ENCODE results near the gene REG1A. TPM values are rescaled to one million over a fixed set of nuclear protein-coding genes. Genes with fewer than 3 reads are reported as not detected.

The REG1A gene
- total RNA-seq, 1 experiment from 2014 or later, result 4.3 TPM

GRCh38 chr2:79129804-79130203, 9.5 kb downstream of the REG1A start:
- TF ChIP-seq CTCF (IDR thresholded peaks at IDR 0.05) (no peak), TCF7L2 (IDR thresholded peaks at IDR 0.05; ENCODE audit: low read depth, low read length) (no peak), POLR2AphosphoS5 (IDR thresholded peaks at IDR 0.05; ENCODE audit: low read depth, low read length) (no peak), SIN3A (IDR thresholded peaks at IDR 0.05; ENCODE audit: borderline replicate concordance, insufficient read depth, low read depth, low read length) (no peak)
- TF ChIP-seq, protein P1, sequence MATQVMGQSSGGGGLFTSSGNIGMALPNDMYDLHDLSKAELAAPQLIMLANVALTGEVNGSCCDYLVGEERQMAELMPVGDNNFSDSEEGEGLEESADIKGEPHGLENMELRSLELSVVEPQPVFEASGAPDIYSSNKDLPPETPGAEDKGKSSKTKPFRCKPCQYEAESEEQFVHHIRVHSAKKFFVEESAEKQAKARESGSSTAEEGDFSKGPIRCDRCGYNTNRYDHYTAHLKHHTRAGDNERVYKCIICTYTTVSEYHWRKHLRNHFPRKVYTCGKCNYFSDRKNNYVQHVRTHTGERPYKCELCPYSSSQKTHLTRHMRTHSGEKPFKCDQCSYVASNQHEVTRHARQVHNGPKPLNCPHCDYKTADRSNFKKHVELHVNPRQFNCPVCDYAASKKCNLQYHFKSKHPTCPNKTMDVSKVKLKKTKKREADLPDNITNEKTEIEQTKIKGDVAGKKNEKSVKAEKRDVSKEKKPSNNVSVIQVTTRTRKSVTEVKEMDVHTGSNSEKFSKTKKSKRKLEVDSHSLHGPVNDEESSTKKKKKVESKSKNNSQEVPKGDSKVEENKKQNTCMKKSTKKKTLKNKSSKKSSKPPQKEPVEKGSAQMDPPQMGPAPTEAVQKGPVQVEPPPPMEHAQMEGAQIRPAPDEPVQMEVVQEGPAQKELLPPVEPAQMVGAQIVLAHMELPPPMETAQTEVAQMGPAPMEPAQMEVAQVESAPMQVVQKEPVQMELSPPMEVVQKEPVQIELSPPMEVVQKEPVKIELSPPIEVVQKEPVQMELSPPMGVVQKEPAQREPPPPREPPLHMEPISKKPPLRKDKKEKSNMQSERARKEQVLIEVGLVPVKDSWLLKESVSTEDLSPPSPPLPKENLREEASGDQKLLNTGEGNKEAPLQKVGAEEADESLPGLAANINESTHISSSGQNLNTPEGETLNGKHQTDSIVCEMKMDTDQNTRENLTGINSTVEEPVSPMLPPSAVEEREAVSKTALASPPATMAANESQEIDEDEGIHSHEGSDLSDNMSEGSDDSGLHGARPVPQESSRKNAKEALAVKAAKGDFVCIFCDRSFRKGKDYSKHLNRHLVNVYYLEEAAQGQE (IDR thresholded peaks at IDR 0.05; ENCODE audit: insufficient read depth in 1 of 2, low read depth in 2 of 2, low read length in 1 of 2), result no peak
- ChIA-PET POLR2A (no interaction called here), CTCF (no interaction called here)
- Histone ChIP-seq H3K27ac (ENCODE audit: low read length) (no peak overlapping the region), H3K4me1 (ENCODE audit: control insufficient read depth, insufficient read depth, low read length) (no peaks in the 10 kb centered on the region), H3K27me3 (ENCODE audit: control insufficient read depth, insufficient read depth, low read length) (no peaks in the 10 kb centered on the region), H3K4me3 (ENCODE audit: low read depth in 2 of 2, low read length in 2 of 2) (no peak overlapping the region), H3K36me3 (ENCODE audit: control insufficient read depth, insufficient read depth, low read length) (no peaks in the 10 kb centered on the region), H3K9me3 (ENCODE audit: control insufficient read depth, insufficient read depth, low read depth, low read length) (no peaks in the 10 kb centered on the region)
- BruUV-seq (replicated peaks), result no TSS peak
- intact Hi-C loops (cut with micrococcal nuclease; ENCODE audit: unreplicated experiment), result no loop called here
- ATAC-seq (no peak), DNase-seq (ENCODE audit: low read depth, low spot score) (no peak)
- in situ Hi-C loops (cut with HindIII; ENCODE audit: low pct_unique_long_range_greater_than_20kb, low sequenced_read_pairs), result no loop called here

DNA sequence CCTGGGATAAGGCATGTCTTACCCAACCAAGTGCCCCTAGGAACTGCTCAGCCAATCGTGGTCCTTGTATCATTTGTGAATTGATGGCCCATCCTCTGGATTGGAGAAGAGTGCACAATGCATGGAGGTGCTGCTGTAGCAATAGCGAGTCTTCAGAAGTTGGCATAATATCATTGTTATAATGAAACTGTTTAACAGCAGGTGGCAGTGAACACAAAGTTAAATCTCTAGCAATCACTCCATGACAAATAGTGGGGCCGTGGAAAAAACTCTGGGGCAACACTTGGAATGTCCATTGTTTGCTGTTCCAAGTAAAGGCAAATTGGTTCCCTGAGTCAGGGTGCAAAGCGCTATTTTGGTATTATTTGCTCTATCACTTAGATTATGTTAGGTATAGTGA, 11.4 kb downstream of the REG1A start:
- POLR2A ChIA-PET, result no interaction called here
- Histone ChIP-seq H3K4me1 (ENCODE audit: control insufficient read depth, insufficient read depth, low read length) (no peaks in the 10 kb centered on the region), H3K9me3 (ENCODE audit: control insufficient read depth, insufficient read depth, low read depth, low read length) (no peaks in the 10 kb centered on the region), H3K36me3 (ENCODE audit: control insufficient read depth, insufficient read depth, low read length) (no peaks in the 10 kb centered on the region), H3K27ac (ENCODE audit: low read length) (no peak overlapping the region), H3K27me3 (ENCODE audit: control insufficient read depth, insufficient read depth, low read length) (no peaks in the 10 kb centered on the region), H3K4me3 (ENCODE audit: low read depth in 2 of 2, low read length in 2 of 2) (no peak overlapping the region)
- CTCF ChIA-PET, result no interaction called here
- intact Hi-C loops (cut with micrococcal nuclease; ENCODE audit: unreplicated experiment), result no loop called here
- peak; percentile 28 for TF ChIP-seq CTCF (IDR thresholded peaks at IDR 0.05)
- no peak for TF ChIP-seq TCF7L2 (IDR thresholded peaks at IDR 0.05; ENCODE audit: low read depth, low read length)
- no TSS peak for BruUV-seq (replicated peaks)
- ATAC-seq, result no peak
- in situ Hi-C loops (cut with HindIII; ENCODE audit: low pct_unique_long_range_greater_than_20kb, low sequenced_read_pairs), result no loop called here
- DNase-seq (ENCODE audit: low read depth, low spot score), result no peak

GRCh38 chr2:79138385-79138784, 18.1 kb downstream of the REG1A start:
- DNase-seq (ENCODE audit: low read depth, low spot score) (no peak), ATAC-seq (no peak)
- Histone ChIP-seq H3K27me3 (ENCODE audit: control insufficient read depth, insufficient read depth, low read length) (no peaks in the 10 kb centered on the region), H3K36me3 (ENCODE audit: control insufficient read depth, insufficient read depth, low read length) (no peaks in the 10 kb centered on the region), H3K27ac (ENCODE audit: low read length) (no peak overlapping the region), H3K9me3 (ENCODE audit: control insufficient read depth, insufficient read depth, low read depth, low read length) (no peaks in the 10 kb centered on the region), H3K4me1 (ENCODE audit: control insufficient read depth, insufficient read depth, low read length) (no peaks in the 10 kb centered on the region), H3K4me3 (ENCODE audit: low read depth in 2 of 2, low read length in 2 of 2) (no peak overlapping the region)
- no TSS peak for BruUV-seq (replicated peaks)
- TF ChIP-seq SIN3A (IDR thresholded peaks at IDR 0.05; ENCODE audit: borderline replicate concordance, insufficient read depth, low read depth, low read length), result no peak
- TF ChIP-seq CTCF (IDR thresholded peaks at IDR 0.05), result no peak
- CTCF ChIA-PET, result no interaction called here
- intact Hi-C loops (cut with micrococcal nuclease; ENCODE audit: unreplicated experiment), result no loop called here
- in situ Hi-C loops (cut with HindIII; ENCODE audit: low pct_unique_long_range_greater_than_20kb, low sequenced_read_pairs), result no loop called here
- POLR2A ChIA-PET, result no interaction called here

All from Panc1 (cell line).